C4-2B (cell line): ENCODE measurements around the gene PRODH.
"Not testable (repeated sequence)": the region's sequence is repeated elsewhere in the genome, so short reads cannot be mapped to it uniquely, and the experiment has no call there.

ENCODE experiments used
- ZFX ChIP-seq: fragments of 450-650 bp; IDR thresholded peaks from 2 replicates; pipeline ENCODE4 v1.6.1; 2017
- TF ChIP-seq, protein P1 (sequence below): fragments of 450-650 bp; conservative IDR thresholded peaks from 2 replicates; pipeline ENCODE4 v1.5.1; 2017; ENCODE audit warnings: mild to moderate bottlenecking

DNA sequence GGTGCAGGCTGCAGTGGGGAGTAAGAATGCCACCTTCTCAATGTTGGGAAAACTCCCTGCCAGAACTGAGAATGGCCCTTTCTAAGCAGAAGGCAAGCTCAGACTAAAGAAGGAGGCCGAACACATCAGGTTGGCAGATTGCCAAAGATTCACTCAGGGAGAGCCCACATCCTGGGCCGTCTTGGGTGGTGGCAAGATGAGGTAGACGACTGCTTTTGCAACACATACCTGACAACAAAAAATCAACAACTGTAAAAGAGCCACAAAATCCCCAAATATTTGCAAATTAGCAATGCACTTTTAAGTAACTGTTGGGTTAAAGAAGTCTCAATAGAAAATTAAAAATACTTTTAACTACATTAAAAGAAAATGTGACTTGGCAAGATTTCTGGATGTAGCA, 54.8 kb downstream of the PRODH start:
- TF ChIP-seq, protein P1, sequence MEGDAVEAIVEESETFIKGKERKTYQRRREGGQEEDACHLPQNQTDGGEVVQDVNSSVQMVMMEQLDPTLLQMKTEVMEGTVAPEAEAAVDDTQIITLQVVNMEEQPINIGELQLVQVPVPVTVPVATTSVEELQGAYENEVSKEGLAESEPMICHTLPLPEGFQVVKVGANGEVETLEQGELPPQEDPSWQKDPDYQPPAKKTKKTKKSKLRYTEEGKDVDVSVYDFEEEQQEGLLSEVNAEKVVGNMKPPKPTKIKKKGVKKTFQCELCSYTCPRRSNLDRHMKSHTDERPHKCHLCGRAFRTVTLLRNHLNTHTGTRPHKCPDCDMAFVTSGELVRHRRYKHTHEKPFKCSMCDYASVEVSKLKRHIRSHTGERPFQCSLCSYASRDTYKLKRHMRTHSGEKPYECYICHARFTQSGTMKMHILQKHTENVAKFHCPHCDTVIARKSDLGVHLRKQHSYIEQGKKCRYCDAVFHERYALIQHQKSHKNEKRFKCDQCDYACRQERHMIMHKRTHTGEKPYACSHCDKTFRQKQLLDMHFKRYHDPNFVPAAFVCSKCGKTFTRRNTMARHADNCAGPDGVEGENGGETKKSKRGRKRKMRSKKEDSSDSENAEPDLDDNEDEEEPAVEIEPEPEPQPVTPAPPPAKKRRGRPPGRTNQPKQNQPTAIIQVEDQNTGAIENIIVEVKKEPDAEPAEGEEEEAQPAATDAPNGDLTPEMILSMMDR: not testable (repeated sequence)
- not testable (repeated sequence) for TF ChIP-seq ZFX
